Measurements from ENCODE around the gene DNAH11.

DNAH11 gene

DNA sequence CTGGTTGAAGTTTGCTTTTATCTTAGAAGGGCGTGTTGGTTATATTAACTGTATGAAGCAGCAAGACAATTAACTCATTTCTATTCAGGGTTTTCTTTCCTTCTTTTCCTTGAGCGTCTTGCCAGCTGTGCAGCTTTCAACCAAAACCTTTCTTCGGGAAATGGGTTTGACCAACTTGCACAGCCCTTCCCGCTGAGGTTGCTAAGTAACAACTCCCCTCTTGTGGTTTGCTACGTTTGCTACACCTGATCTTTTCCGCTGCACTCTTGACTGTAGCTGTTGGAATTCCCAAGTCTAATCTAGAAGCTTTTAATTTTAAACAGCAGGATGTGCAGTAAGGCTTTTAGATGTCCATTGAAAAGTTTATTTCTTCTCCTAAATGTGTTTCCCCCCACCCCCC is 286.0 kb downstream of the DNAH11 start:
- no peaks in the 10 kb centered on the region for H3K27me3 ChIP-seq (ENCODE audit: insufficient read depth, poor library complexity, severe bottlenecking)
- no peak overlapping the region for H3K4me3 ChIP-seq (replicated peaks; ENCODE audit: insufficient read depth, low read length)
- DNase-seq (ENCODE audit: low read depth in 1 of 2, low spot score in 1 of 2), result no peak
- no peak for TF ChIP-seq GABPA (IDR thresholded peaks at IDR 0.05; ENCODE audit: low read depth)
- no peak for TF ChIP-seq SPI1 (IDR thresholded peaks at IDR 0.05; ENCODE audit: borderline replicate concordance, low read depth)
- TF ChIP-seq, protein P1, sequence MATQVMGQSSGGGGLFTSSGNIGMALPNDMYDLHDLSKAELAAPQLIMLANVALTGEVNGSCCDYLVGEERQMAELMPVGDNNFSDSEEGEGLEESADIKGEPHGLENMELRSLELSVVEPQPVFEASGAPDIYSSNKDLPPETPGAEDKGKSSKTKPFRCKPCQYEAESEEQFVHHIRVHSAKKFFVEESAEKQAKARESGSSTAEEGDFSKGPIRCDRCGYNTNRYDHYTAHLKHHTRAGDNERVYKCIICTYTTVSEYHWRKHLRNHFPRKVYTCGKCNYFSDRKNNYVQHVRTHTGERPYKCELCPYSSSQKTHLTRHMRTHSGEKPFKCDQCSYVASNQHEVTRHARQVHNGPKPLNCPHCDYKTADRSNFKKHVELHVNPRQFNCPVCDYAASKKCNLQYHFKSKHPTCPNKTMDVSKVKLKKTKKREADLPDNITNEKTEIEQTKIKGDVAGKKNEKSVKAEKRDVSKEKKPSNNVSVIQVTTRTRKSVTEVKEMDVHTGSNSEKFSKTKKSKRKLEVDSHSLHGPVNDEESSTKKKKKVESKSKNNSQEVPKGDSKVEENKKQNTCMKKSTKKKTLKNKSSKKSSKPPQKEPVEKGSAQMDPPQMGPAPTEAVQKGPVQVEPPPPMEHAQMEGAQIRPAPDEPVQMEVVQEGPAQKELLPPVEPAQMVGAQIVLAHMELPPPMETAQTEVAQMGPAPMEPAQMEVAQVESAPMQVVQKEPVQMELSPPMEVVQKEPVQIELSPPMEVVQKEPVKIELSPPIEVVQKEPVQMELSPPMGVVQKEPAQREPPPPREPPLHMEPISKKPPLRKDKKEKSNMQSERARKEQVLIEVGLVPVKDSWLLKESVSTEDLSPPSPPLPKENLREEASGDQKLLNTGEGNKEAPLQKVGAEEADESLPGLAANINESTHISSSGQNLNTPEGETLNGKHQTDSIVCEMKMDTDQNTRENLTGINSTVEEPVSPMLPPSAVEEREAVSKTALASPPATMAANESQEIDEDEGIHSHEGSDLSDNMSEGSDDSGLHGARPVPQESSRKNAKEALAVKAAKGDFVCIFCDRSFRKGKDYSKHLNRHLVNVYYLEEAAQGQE (IDR thresholded peaks at IDR 0.05; ENCODE audit: insufficient replicate concordance, low read depth), result no peak
- H3K27ac ChIP-seq (replicated peaks), result no peak overlapping the region

DNA sequence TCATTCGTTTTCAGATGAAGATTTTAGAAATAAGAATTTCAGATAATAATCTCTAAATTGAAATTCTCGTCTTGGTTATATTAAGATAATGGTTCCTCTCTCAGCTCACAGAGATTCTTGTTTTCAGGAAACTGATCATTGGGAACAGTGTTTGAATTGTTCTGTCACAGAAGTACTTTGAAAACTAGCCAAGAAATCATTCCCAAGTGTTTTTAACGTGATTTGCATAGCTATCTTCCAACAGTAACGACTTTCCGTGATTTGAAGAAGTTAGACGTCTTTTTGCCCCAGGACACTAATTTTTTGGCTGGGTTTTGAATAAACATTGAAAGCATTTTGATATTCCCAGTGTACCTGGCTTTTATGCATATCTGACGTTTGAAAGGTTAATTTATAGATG is 286.9 kb downstream of the DNAH11 start:
- H3K27me3 ChIP-seq (ENCODE audit: insufficient read depth, poor library complexity, severe bottlenecking), result no peaks in the 10 kb centered on the region
- no peak for TF ChIP-seq GABPA (IDR thresholded peaks at IDR 0.05; ENCODE audit: low read depth)
- TF ChIP-seq, protein P2, sequence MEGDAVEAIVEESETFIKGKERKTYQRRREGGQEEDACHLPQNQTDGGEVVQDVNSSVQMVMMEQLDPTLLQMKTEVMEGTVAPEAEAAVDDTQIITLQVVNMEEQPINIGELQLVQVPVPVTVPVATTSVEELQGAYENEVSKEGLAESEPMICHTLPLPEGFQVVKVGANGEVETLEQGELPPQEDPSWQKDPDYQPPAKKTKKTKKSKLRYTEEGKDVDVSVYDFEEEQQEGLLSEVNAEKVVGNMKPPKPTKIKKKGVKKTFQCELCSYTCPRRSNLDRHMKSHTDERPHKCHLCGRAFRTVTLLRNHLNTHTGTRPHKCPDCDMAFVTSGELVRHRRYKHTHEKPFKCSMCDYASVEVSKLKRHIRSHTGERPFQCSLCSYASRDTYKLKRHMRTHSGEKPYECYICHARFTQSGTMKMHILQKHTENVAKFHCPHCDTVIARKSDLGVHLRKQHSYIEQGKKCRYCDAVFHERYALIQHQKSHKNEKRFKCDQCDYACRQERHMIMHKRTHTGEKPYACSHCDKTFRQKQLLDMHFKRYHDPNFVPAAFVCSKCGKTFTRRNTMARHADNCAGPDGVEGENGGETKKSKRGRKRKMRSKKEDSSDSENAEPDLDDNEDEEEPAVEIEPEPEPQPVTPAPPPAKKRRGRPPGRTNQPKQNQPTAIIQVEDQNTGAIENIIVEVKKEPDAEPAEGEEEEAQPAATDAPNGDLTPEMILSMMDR (IDR thresholded peaks at IDR 0.05; ENCODE audit: insufficient read depth, low read length), result no peak
- no peak for TF ChIP-seq POLR2AphosphoS5 (IDR thresholded peaks at IDR 0.05; ENCODE audit: low read depth)
- TF ChIP-seq, protein P1 (IDR thresholded peaks at IDR 0.05; ENCODE audit: insufficient replicate concordance, low read depth), result no peak
- no peak for TF ChIP-seq SPI1 (IDR thresholded peaks at IDR 0.05; ENCODE audit: borderline replicate concordance, low read depth)
- no peak overlapping the region for H3K4me3 ChIP-seq (replicated peaks; ENCODE audit: insufficient read depth, low read length)
- H3K27ac ChIP-seq (replicated peaks), result no peak overlapping the region
- DNase-seq (ENCODE audit: low read depth in 1 of 2, low spot score in 1 of 2), result no peak

DNA sequence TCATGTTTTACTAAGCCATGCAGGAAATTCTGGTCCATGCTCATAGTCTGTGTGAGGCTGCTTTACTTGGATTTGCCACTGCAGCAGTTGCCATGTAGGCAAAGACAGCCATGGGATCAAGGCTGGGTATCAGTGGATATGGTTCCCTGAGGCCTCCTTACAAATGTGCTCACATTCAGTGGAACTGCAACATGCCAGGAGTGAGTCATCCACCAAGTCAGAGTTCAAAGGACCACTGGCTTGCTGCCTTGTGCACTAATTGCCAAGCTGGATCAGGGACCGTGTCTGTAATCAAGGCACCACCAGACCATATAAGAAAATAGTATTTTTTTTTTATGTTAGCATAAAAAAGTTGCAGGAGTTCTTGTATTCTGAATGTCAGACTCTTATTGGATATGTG is 301.9 kb downstream of the DNAH11 start:
- DNase-seq (ENCODE audit: low read depth in 1 of 2, low spot score in 1 of 2), result no peak

More for the DNA sequence above, 301.9 kb downstream of the DNAH11 start:
- no peaks in the 10 kb centered on the region for H3K27me3 ChIP-seq (ENCODE audit: insufficient read depth, poor library complexity, severe bottlenecking)
- no peak overlapping the region for H3K4me3 ChIP-seq (replicated peaks; ENCODE audit: insufficient read depth, low read length)
- TF ChIP-seq GABPA (IDR thresholded peaks at IDR 0.05; ENCODE audit: low read depth) (no peak), POLR2AphosphoS5 (IDR thresholded peaks at IDR 0.05; ENCODE audit: low read depth) (no peak), SPI1 (IDR thresholded peaks at IDR 0.05; ENCODE audit: borderline replicate concordance, low read depth) (no peak)
- TF ChIP-seq, protein P2 (IDR thresholded peaks at IDR 0.05; ENCODE audit: insufficient read depth, low read length), result no peak
- TF ChIP-seq, protein P1 (IDR thresholded peaks at IDR 0.05; ENCODE audit: insufficient replicate concordance, low read depth), result no peak
- H3K27ac ChIP-seq (replicated peaks), result no peak overlapping the region
